ENCODE measurements around the gene COBL.

The COBL gene

GRCh38 chr7:51250512-51250911, 66.1 kb downstream of the COBL start:
- DNase-seq (ENCODE audit: low spot score): no peak

DNA sequence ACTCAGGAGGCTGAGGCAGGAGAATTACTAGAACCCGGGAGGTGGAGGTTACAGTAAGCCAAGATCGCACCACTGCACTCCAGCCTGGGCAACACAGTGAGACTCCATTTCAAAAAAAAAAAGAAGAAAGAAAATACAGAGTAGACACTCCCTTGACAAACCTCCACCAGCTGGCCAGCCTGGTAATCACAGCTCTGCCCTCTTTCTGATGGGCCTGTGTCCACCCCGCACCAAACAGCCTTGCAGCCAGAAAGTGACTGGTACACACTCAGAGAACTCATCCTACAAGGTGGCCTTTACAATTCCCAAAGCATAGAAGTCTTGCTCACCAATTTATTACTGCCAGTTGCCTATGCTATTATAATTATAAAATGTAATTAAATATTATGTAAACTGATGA, 66.6 kb downstream of the COBL start:
- DNase-seq (ENCODE audit: low spot score): no peak

DNA sequence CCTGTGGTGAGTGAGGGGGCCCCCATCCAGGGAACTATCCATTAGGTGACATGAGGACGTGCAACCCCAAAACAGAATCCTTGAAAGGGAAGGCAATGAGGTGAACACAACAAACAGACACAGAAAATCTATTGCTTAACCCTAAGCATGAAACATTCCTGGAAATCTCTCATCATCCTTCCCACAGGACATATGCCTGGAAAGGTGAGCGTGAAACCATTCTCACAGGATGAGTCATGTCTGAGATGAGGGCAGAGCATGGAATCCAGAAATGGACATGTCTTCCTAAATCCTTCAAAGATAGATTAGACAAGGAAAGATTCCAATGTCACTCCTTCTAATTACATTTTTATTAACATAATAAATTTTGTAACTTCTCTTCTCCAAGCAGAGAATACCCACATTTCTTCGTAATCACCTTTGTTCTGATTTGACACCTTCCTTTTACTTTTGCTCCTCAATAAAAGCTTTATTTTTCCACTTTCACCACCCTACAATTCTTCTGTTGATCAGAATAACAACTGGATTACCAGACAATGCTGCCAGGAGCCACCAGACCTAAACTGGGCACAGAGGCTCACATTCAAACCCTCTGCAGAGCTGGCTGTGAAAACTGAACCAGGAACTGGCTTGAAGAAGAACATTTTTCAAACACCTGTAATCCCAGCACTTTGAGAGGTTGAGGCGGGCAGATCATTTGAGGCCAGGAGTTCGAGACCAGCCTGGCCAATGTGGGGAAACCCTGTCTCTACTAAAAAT, 67.2 kb downstream of the COBL start:
- no peak for DNase-seq (ENCODE audit: low spot score)

DNA sequence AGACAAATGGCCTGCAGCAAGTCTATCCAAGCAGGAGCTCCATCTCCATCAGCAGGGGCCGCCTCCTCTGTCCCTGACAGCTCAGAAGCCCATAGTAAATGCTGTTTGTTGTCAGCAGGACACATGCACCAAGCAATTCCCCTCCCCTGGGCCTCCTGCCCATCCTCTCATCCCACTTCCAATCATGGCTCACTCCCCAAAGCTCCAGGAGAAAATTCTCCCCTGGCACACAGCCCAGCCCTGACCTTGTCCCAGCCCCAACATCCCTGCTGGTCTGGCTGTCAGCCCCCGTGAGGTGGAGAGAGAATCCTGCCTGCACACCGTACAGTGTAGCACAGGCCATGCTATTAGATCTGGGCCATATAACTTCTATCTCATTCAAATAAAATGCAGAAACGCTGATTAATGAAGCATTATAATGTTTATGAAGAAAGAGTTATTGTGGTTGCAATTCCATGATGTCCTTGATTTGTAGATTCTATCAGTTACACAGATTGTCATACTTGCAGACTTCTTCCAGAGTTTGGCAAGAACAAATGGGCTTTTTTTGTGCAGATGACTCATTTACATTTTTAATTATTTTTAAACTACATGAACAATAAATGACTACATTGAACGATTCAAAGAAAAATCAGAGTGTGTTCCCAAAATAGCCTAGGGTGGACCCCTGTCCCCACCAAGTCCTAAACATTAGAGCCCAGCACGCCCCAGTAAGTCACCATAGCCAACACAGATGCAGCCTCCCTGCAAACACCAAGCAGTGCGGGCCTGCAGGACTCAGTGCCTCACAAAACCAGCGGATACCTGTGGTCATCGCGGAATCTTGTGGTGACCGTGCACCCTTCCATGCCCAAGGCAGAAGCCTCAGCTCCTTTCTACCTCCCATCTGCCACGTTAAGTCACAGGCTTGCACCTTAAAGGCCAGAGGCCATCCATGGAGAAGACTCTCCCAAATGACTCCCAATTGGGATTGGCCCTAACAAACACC, 70.1 kb downstream of the COBL start:
- no peak for DNase-seq (ENCODE audit: low spot score)

- DNase-seq (ENCODE audit: low spot score): no peak
These were observed 71.7 kb downstream of the COBL start for GRCh38 chr7:51244885-51245284.

- no peak for DNase-seq (ENCODE audit: low spot score)
These were observed 72.6 kb downstream of the COBL start for GRCh38 chr7:51244053-51244452.

GRCh38 chr7:51243631-51244030, 73.0 kb downstream of the COBL start:
- DNase-seq (ENCODE audit: low spot score): no peak

DNA sequence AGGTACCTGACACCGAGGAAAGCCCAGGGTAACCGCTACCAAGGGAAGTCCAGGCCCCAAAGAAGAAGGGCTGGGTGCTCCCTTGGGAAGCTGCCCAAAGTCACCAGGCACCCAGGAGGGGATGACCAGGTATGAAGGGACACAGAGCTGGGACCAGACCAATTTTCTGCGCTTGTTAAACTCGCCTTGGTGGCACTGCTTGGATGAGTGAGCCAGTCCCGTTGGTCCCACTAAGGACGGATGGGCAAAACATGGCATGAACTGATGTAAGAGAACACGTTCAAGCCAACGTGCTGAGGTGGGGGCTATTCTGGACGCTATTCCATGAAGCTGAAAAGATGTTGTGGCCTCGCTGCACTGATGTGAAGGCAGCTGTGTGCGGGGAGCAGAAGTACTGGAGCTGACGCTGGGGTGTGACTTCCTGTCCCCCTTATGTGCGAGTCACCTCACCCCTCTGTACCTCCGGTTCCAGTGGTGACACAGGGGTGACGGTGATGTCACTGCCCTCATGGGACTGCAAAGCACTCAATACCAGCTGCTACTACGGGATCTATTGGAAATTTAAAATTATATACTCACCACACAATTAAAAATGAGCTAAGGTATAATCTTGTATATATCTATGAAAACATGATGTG, 73.6 kb downstream of the COBL start:
- DNase-seq (ENCODE audit: low spot score): no peak

- no peak for DNase-seq (ENCODE audit: low spot score)
These were observed 74.5 kb downstream of the COBL start for GRCh38 chr7:51242007-51242691.

DNA sequence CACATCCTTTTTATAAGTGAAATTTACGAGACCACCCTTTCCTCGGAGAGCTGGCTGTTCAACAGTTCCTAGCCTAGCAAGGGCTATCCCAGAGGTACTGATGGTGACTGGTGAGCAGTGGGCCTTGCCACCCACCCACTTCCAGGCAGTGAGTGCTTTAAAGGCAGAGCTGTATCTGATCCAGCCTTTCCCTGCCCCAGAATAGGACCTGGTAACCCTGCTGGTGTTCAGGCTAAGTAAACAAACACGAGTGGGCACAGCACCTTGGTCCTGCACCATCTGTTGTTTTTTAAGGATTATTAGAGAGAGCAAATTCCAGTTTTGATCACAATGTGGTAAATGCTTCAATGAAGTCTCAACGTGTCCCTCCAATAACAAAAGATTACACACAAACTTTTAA, 75.7 kb downstream of the COBL start:
- no peak for DNase-seq (ENCODE audit: low spot score)

GRCh38 chr7:51239691-51240090, 76.9 kb downstream of the COBL start:
- DNase-seq (ENCODE audit: low spot score): no peak

DNA sequence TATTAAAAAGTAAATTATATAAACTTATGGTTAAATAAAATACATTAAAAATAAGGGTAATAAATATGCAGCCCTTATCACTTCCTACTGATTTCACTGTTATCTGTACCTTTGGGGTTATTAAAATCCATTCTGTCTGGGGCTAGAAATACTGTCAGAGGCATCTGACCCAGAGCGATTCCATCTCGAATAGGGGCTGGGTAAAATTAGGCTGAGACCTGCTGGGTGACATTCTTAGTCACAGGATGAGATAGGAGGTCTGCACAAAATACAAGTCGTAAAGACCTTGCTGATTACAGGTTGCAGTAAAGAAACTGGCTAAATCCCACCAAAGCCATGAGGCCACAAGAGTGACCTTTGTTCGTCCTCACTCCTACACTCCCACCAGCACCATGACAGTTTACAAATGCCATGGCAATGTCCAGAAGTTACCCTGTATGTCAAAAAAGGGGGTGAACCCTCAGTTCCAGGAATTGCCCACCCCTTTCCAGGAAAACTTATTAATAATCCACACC, 77.6 kb downstream of the COBL start:
- DNase-seq (ENCODE audit: low spot score): no peak

DNA sequence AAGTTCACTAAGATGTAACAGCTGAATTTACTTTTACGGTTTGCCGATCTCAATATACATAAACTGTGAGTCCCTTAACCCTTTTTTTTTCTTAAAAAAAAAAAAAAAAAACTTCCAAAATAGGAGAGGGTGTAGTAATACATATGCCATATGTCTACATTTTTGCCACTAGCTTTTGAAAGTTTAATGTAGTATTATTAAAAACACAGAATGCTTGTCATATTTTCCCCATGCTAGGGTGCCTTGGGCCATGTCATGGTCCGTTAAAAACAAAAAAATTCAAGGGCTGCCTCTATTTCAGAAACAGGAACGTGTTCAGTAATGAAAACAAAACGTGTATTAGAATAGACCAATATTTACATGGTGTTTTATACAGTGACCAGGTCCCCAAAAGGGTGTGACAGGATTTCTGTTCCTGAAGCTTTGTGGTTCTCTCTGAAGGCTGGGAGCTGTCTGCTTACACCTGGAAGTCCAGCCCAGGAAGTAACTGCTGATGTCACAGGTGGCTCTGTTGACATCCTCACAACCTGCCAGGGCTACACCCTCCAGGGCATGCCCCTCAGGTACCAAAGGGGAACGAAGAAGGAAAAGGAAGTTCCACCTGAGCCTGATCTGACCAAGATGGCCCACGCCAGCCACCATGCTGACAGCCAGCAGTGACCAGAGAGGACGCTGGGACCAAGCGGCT, 79.0 kb downstream of the COBL start:
- DNase-seq (ENCODE audit: low spot score): no peak

- no peak for DNase-seq (ENCODE audit: low spot score)
These were observed 80.0 kb downstream of the COBL start for GRCh38 chr7:51236470-51237132.

GRCh38 chr7:51235593-51236313, 80.9 kb downstream of the COBL start:
- no peak for DNase-seq (ENCODE audit: low spot score)

- DNase-seq (ENCODE audit: low spot score): no peak
These were observed 81.8 kb downstream of the COBL start for GRCh38 chr7:51234609-51235308.

DNA sequence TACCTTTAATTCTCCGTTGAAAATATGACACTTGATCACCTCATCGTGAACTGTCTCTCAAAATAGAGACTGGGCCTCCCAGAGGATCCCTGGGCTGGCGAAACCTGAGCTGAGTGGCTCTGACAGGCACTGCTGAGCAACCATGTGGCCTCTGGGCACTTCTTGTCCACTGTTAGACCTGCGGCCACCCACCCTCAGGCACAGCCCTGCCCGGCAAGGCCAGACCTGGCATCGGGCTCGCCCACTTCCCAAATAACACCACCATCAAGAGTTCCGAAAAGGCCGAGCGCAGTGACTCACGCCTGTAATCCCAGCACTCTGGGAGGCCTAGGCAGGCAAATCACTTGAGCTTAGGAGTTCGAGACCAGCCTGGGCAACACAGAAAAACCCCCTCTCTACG, 82.5 kb downstream of the COBL start:
- no peak for DNase-seq (ENCODE audit: low spot score)

DNA sequence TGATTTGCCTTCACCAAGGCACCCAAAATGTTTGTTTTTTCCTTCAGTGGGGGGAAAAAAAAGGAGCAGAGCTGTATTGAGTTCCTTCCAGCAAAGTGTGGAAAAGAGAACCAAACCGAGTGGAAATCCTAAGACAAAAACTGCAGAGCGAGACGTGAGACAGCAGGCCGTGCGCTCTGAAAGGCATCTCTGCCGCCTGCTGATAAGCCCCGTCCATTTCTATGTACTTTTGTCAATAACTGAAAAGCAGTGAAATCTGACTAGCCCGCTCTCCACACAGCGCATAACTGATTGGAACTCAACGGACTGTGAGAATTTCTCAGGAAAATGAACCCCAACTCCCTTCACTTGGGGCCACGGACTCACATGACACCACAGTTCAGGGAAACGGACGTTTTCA, 83.2 kb downstream of the COBL start:
- DNase-seq (ENCODE audit: low spot score): no peak

DNA sequence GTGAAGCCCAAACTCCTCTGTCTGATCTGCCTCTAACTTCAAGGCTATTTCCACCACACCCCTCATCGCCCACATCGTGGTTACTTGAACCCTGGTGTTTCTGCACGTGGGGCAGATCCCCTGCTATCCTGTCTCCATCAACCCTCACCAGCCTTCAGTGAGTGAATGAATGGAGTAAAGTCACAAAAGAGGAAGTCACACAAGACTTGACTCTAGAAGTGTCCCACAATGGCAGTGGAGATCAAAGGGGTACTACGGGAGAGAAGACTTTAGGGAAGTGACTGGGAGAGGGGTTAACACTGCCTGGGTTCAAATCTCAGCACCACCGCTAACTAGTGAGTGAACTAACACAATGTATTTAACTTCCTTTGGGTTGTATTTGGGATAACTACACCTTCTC, 85.9 kb downstream of the COBL start:
- no peak for DNase-seq (ENCODE audit: low spot score)

DNA sequence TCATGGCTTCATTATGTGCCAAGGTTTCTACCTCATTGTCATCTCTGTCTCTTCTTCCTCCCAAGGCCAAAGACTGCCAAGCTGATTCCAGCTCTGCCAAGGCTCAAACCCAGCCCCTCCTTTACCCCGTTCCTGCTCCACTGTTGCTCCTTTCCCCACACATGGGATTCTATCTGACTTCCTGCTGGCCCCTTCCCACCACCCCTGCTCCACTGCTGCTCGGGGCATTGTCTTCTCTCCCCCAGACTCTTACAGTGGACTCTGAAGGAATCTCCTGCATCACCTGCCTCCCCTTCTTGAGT, 86.3 kb downstream of the COBL start:
- DNase-seq (ENCODE audit: low spot score): no peak
